GM12878 (cell line): ENCODE data around the gene SLMAP. TPM values are rescaled to one million over a fixed set of nuclear protein-coding genes. Genes with fewer than 3 reads are reported as not detected.

Experiments
- ATAC-seq: fragments of 200-7000 bp; cut with Tn5 transposase; 3 replicates; pipeline ENCODE4 v1.9.1; 2020; ENCODE audit warnings: mild to moderate bottlenecking, moderate library complexity
- BruUV-seq: library from RNA; stranded (reverse); fragments of 400-500 nt; replicated peaks from 2 replicates; lab custom pipeline; 2021; lab: Mats Ljungman, UMichigan
- CTCF ChIA-PET: fragments of 300-600 bp; sonication (Branson Sonifier 250); formaldehyde crosslinking; extraction: SDS; loops from one replicate; lab custom pipeline; 2021; ENCODE audit warnings: inconsistent platforms; lab: Yijun Ruan, JAX
- POLR2A ChIA-PET: fragments of 350-600 bp; formaldehyde crosslinking; extraction: SDS; loops from one replicate; lab custom pipeline; 2021; ENCODE audit warnings: inconsistent platforms; lab: Charles Lee
- RAD21 ChIA-PET: fragments of 300-600 bp; sonication (Branson Sonifier 250); formaldehyde crosslinking; loops from one replicate; lab custom pipeline; 2023; ENCODE audit warnings: antibody characterized with exemption; ENCODE audit not compliant: unreplicated experiment; lab: Charles Lee
- SMC1A ChIA-PET: fragments of 300-600 bp; sonication (Branson Sonifier 250); formaldehyde crosslinking; loops from one replicate; lab custom pipeline; 2023; ENCODE audit not compliant: unreplicated experiment, uncharacterized antibody; lab: Charles Lee
- DNase-seq: peaks from one replicate; pipeline ENCODE4 v3.0.0-alpha.2; 2011; ENCODE audit warnings: low read depth, low spot score
- FAIRE-seq: peaks from 3 replicates; lab custom pipeline; 2011; peaks lifted over from hg19 to GRCh38; lab: Jason Lieb, UNC
- H2AFZ ChIP-seq: 2 replicates; pipeline ENCODE4 v1.6.0; 2011; ENCODE audit warnings: low read depth, low read length, control low read depth; ENCODE audit not compliant: control insufficient read depth
- H3K27ac ChIP-seq: 2 replicates; pipeline ENCODE4 v1.5.1; 2011; ENCODE audit warnings: control low read depth; ENCODE audit not compliant: control insufficient read depth, insufficient read depth
- H3K27me3 ChIP-seq, 2 experiments: replicated peaks in 1 of 2; 2 replicates each; pipeline versions ENCODE4 v1.6.0 to v1.6.1; 2011; ENCODE audit warnings: low read length in 1 of 2; ENCODE audit not compliant: control insufficient read depth in 2 of 2, insufficient read depth in 2 of 2
- H3K36me3 ChIP-seq, 2 experiments: 2 replicates each; pipeline ENCODE4 v1.5.1; 2011; ENCODE audit warnings: low read length in 1 of 2; ENCODE audit not compliant: control insufficient read depth in 2 of 2, insufficient read depth in 2 of 2
- H3K4me1 ChIP-seq: 2 replicates; pipeline ENCODE4 v1.6.1; 2011; ENCODE audit warnings: mild to moderate bottlenecking, low read length, moderate library complexity, mixed read lengths; ENCODE audit not compliant: control insufficient read depth, insufficient read depth
- H3K4me2 ChIP-seq: 2 replicates; pipeline ENCODE4 v1.6.0; 2011; ENCODE audit warnings: control low read depth; ENCODE audit not compliant: control insufficient read depth, insufficient read depth
- H3K4me3 ChIP-seq: fragments of 200-600 bp; sonication (generic); 2 replicates; pipeline ENCODE4 v1.5.1; 2016
- H3K79me2 ChIP-seq: 2 replicates; pipeline ENCODE4 v1.6.0; 2011; ENCODE audit warnings: low read length; ENCODE audit not compliant: control insufficient read depth, insufficient read depth
- H3K9ac ChIP-seq: 2 replicates; pipeline ENCODE4 v1.8.0; 2011; ENCODE audit warnings: low read length, control low read depth, mixed read lengths; ENCODE audit not compliant: control insufficient read depth, insufficient read depth
- H3K9me3 ChIP-seq: replicated peaks from 3 replicates; pipeline ENCODE4 v1.5.1; 2011; ENCODE audit warnings: mild to moderate bottlenecking, low read length; ENCODE audit not compliant: control insufficient read depth, insufficient read depth
- H4K20me1 ChIP-seq: 2 replicates; pipeline ENCODE4 v1.6.0; 2011; ENCODE audit not compliant: control insufficient read depth, insufficient read depth
- JUND ChIP-seq: IDR thresholded peaks from 2 replicates; pipeline ENCODE4 v1.6.1; 2012; ENCODE audit warnings: low read depth, mild to moderate bottlenecking, low read length, improper control_type of control experiment, moderate library complexity
- KLF5 ChIP-seq: fragments of 450-650 bp; IDR thresholded peaks from 2 replicates; pipeline ENCODE4 v1.6.1; 2014; ENCODE audit warnings: mild to moderate bottlenecking; ENCODE audit not compliant: partially characterized antibody
- NFXL1 ChIP-seq: fragments of 450-650 bp; IDR thresholded peaks from 2 replicates; pipeline ENCODE4 v1.6.1; 2017; ENCODE audit warnings: antibody characterized with exemption, mild to moderate bottlenecking, borderline replicate concordance
- POLR2AphosphoS5 ChIP-seq: IDR thresholded peaks from 2 replicates; pipeline ENCODE4 v1.6.1; 2011; ENCODE audit warnings: mild to moderate bottlenecking, low read length, inconsistent platforms
- RAD51 ChIP-seq: fragments of 450-650 bp; IDR thresholded peaks from 2 replicates; pipeline ENCODE4 v1.6.1; 2016; ENCODE audit warnings: moderate library complexity, mild to moderate bottlenecking, inconsistent platforms
- RFX5 ChIP-seq: IDR thresholded peaks from 2 replicates; pipeline ENCODE4 v1.6.1; 2011; ENCODE audit warnings: low read depth, low read length, improper control_type of control experiment
- SIN3A ChIP-seq: IDR thresholded peaks from 2 replicates; pipeline ENCODE4 v1.6.1; 2012; ENCODE audit warnings: low read depth, low read length, improper control_type of control experiment
- TCF7 ChIP-seq: IDR thresholded peaks from 2 replicates; pipeline ENCODE4 v1.6.1; 2014; ENCODE audit warnings: antibody characterized with exemption, borderline replicate concordance
- WGBS: methylation state at CpG from one replicate; pipeline ENCODE4 v1.1.6; 2016; ENCODE audit warnings: low lambda C conversion rate; ENCODE audit not compliant: insufficient replicate concordance, insufficient coverage; ENCODE audit errors: missing lambda C conversion rate; 5-methylcytosine and 5-hydroxymethylcytosine counted together
- in situ Hi-C: fragments of 300-500 bp; cut with MboI; formaldehyde crosslinking; loops from 9 replicates; pipeline ENCODE4 v1.14.3; 2018; ENCODE audit warnings: mixed read lengths
- intact Hi-C: fragments of 100-400 bp; cut with micrococcal nuclease; formaldehyde crosslinking; loops from one replicate; pipeline ENCODE4 v1.14.2; 2022; ENCODE audit not compliant: unreplicated experiment
- polyA plus RNA-seq, 11 experiments: library from polyadenylated mRNA; depleted of rRNA in 4 of 11; unstranded in 6 of 11; stranded (reverse) in 5 of 11; fragments of >200 nt; fragmentation: Nextera tagmentation in 4 of 11; fragmentation: Illumina TruSeq in 1 of 11; extraction: Ambion mirVana in 4 of 11; extraction: Trizol in 1 of 11; gene quantifications; 1 replicate in 1 of 11; 2 replicates in 10 of 11; pipeline versions ENCODE4 v1.2.1 to v1.2.3, GENCODE V29; 2011 to 2016; ENCODE audit warnings: inconsistent platforms in 2 of 11, missing spikeins in 2 of 11, low read depth in 1 of 11
- total RNA-seq, 4 experiments: library from RNA; depleted of rRNA in 3 of 4; stranded (reverse); fragments of >200 nt in 3 of 4; fragmentation: Illumina TruSeq in 1 of 4; extraction: Trizol in 1 of 4; gene quantifications; 2 replicates each; pipeline versions ENCODE4 v1.2.1 to v1.2.3, GENCODE V29; 2013 to 2021
- TF ChIP-seq, protein P1 (sequence below): IDR thresholded peaks from 2 replicates; pipeline ENCODE4 v1.6.1; 2011; ENCODE audit warnings: low read depth, low read length, improper control_type of control experiment, borderline replicate concordance

The SLMAP gene
- total and polyA plus RNA-seq, 10 of the 15 experiments (the other 5 are each of a cell fraction or from before 2014, with no cell fraction given), result 8.3 to 43.8 (median 26.4) TPM

DNA sequence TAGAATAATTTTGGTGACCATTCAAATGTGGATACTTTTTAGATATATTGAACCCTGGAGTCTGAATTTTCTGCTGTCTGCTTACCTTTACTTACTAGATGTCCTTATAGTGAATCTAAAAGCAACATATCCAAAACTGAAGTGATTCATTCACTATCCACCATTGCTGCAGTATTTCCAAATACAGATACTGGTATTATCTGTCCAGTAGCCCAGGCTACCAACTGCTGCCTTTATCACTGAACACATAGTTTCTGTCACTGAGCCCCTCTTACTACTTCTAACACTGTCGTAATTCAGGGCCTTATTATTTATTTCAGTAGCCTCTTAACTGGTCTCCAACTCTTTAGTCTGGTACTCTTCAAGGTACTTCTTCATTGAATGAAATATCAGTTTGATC lies 49.2 kb downstream of the SLMAP start:
- TF ChIP-seq RAD51 (no peak), POLR2AphosphoS5 (no peak), SIN3A (no peak), KLF5 (no peak), TCF7 (no peak), JUND (no peak), NFXL1 (no peak), RFX5 (no peak)
- TF ChIP-seq, protein P1, sequence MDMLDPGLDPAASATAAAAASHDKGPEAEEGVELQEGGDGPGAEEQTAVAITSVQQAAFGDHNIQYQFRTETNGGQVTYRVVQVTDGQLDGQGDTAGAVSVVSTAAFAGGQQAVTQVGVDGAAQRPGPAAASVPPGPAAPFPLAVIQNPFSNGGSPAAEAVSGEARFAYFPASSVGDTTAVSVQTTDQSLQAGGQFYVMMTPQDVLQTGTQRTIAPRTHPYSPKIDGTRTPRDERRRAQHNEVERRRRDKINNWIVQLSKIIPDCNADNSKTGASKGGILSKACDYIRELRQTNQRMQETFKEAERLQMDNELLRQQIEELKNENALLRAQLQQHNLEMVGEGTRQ, result no peak
- FAIRE-seq, result no peak
- no peaks in the 10 kb centered on the region; the same call in 1 of the 2 replicates for H3K4me1 ChIP-seq
- no TSS peak for BruUV-seq
- no peaks in the 10 kb centered on the region; the same call in 2 of the 3 replicates for H3K9me3 ChIP-seq
- H3K4me3 ChIP-seq, result no peak overlapping the region
- H3K4me2 ChIP-seq, result no peak overlapping the region
- H2AFZ ChIP-seq, result no peak overlapping the region
- in situ Hi-C loops, result no loop called here
- H3K36me3 ChIP-seq, result peaks cover 0 to 5% of the 10 kb centered on the region in 2 experiments; a peak in 2 of 4 replicates
- H4K20me1 ChIP-seq, result no peaks in the 10 kb centered on the region
- ChIA-PET POLR2A (no interaction called here), RAD21 (no interaction called here), SMC1A (interaction anchor here (0.6 to 1.1 kb wide), 3 partner anchors 36 to 408 kb away, joined by 3 to 4 read pairs (median 3); no protein-coding TSS in a partner anchor), CTCF (no interaction called here)
- no peak overlapping the region for H3K27ac ChIP-seq
- 88% methylated on average over 1 of the region's 1 CpG for WGBS
- no peak overlapping the region for H3K9ac ChIP-seq
- peaks cover 13% of the 10 kb centered on the region for H3K79me2 ChIP-seq
- intact Hi-C loops, result no loop called here
- no peak for DNase-seq
- H3K27me3 ChIP-seq, result no peaks in the 10 kb centered on the region
- no peak for ATAC-seq
